Endodermal cell (in vitro differentiated cells): Measurements from ENCODE around the gene CXCR1. TPM values are rescaled to one million over a fixed set of nuclear protein-coding genes. Genes with fewer than 3 reads are reported as not detected.
"Not testable (repeated sequence)": the region's sequence is repeated elsewhere in the genome, so short reads cannot be mapped to it uniquely, and the experiment has no call there.

Experiments used
- DNase-seq: peaks from one replicate; pipeline ENCODE4 v3.0.0-alpha.2; 2017
- H3K27ac ChIP-seq: 2 replicates; pipeline ENCODE4 v1.5.1; 2013; ENCODE audit warnings: mild to moderate bottlenecking, low read depth, low read length, moderate library complexity
- H3K27me3 ChIP-seq: 2 replicates; pipeline ENCODE4 v1.6.1; 2013; ENCODE audit warnings: mild to moderate bottlenecking, low read length, moderate library complexity; ENCODE audit not compliant: insufficient read depth, control insufficient read depth, poor library complexity, severe bottlenecking
- H3K36me3 ChIP-seq: 2 replicates; pipeline ENCODE4 v1.7.0; 2013; ENCODE audit warnings: mild to moderate bottlenecking, low read length, moderate library complexity; ENCODE audit not compliant: control insufficient read depth, insufficient read depth
- H3K4me1 ChIP-seq: one replicate; pipeline ENCODE4 v1.7.0; 2013; ENCODE audit warnings: low read length; ENCODE audit not compliant: control insufficient read depth, insufficient read depth
- H3K4me3 ChIP-seq: 2 replicates; pipeline ENCODE4 v1.5.1; 2013; ENCODE audit warnings: mild to moderate bottlenecking, low read length, moderate library complexity
- H3K9ac ChIP-seq: 2 replicates; pipeline ENCODE4 v1.6.1; 2013; ENCODE audit warnings: mild to moderate bottlenecking, low read length, moderate library complexity; ENCODE audit not compliant: poor library complexity, severe bottlenecking; ENCODE audit errors: extremely low read depth
- H3K9me3 ChIP-seq: 2 replicates; pipeline ENCODE4 v1.6.1; 2013; ENCODE audit warnings: mild to moderate bottlenecking, low read length, moderate library complexity; ENCODE audit not compliant: control insufficient read depth
- H3K27ac Mint-ChIP-seq: 2 replicates; pipeline ENCODE4 v1.8.0; 2020; ENCODE audit warnings: mixed read lengths
- H3K27me3 Mint-ChIP-seq: 2 replicates; pipeline ENCODE4 v1.8.0; 2021; ENCODE audit warnings: mild to moderate bottlenecking, mixed read lengths; ENCODE audit not compliant: insufficient read depth
- H3K36me3 Mint-ChIP-seq: 2 replicates; pipeline ENCODE4 v1.8.0; 2020; ENCODE audit warnings: low read depth, mixed read lengths
- H3K4me1 Mint-ChIP-seq: 2 replicates; pipeline ENCODE4 v1.8.0; 2020; ENCODE audit warnings: mixed read lengths
- H3K4me3 Mint-ChIP-seq: 2 replicates; pipeline ENCODE4 v1.8.0; 2020; ENCODE audit warnings: mild to moderate bottlenecking, moderate library complexity, mixed read lengths
- H3K9me3 Mint-ChIP-seq: 2 replicates; pipeline ENCODE4 v1.8.0; 2020; ENCODE audit warnings: mild to moderate bottlenecking, mixed read lengths
- WGBS, 2 experiments: methylation state at CpG; one replicate each; pipeline versions ENCODE4 v1.1.5 to v1.1.7; 2013; ENCODE audit warnings: missing lambda C conversion rate in 2 of 2, mixed read lengths in 1 of 2; ENCODE audit not compliant: insufficient coverage in 1 of 2, insufficient read length in 1 of 2; 5-methylcytosine and 5-hydroxymethylcytosine counted together
- total RNA-seq, 2 donors: library from RNA; stranded (reverse); fragmentation: NEBNext Ultra II Directional in 1 of 2; extraction: Animal tissue kit (Norgen Biotek cat#: 25700) in 1 of 2; gene quantifications; 2 replicates in 1 of 2; 3 replicates in 1 of 2; pipeline ENCODE4 v1.2.1, GENCODE V29; 2021
- TF ChIP-seq, protein P1 (sequence below): fragments of 200-600 bp; sonication (generic); conservative IDR thresholded peaks from 2 replicates; pipeline ENCODE4 v1.5.0; 2021; ENCODE audit warnings: antibody characterized with exemption, mild to moderate bottlenecking

Gene CXCR1
- total RNA-seq, 2 donors from 2014 or later = not detected

- WGBS, 2 experiments = 79 to 83% methylated on average over 1 to 4 of the region's 4 CpGs
- H3K9me3 Mint-ChIP-seq = peaks cover 38% of the 10 kb centered on the region
These were observed 42.8 kb downstream of the CXCR1 start for GRCh38 chr2:218123986-218124385.

GRCh38 chr2:218122286-218122685 lies 44.5 kb downstream of the CXCR1 start:
- H3K36me3 Mint-ChIP-seq, H3K27me3 Mint-ChIP-seq, H3K4me3 Mint-ChIP-seq, DNase-seq, H3K9ac ChIP-seq, H3K4me1 ChIP-seq, H3K27ac ChIP-seq, H3K36me3 ChIP-seq, H3K27ac Mint-ChIP-seq, H3K27me3 ChIP-seq, H3K4me1 Mint-ChIP-seq: not testable (repeated sequence)
- peaks cover 54% of the 10 kb centered on the region for H3K9me3 Mint-ChIP-seq
- Histone ChIP-seq H3K4me3 (peak overlapping the region; percentile 24), H3K9me3 (peaks cover 55% of the 10 kb centered on the region)

More at GRCh38 chr2:218123986-218124385, 42.8 kb downstream of the CXCR1 start:
- H3K9ac ChIP-seq = no peak overlapping the region
- H3K27me3 ChIP-seq = no peaks in the 10 kb centered on the region
- H3K4me3 ChIP-seq = no peak overlapping the region
- peaks cover 4% of the 10 kb centered on the region for H3K4me1 Mint-ChIP-seq
- no peaks in the 10 kb centered on the region for H3K36me3 Mint-ChIP-seq
- H3K4me1 ChIP-seq = no peaks in the 10 kb centered on the region
- peaks cover 46% of the 10 kb centered on the region for H3K9me3 ChIP-seq
- H3K36me3 ChIP-seq = no peaks in the 10 kb centered on the region
- H3K4me3 Mint-ChIP-seq = no peak overlapping the region
- TF ChIP-seq, protein P1, sequence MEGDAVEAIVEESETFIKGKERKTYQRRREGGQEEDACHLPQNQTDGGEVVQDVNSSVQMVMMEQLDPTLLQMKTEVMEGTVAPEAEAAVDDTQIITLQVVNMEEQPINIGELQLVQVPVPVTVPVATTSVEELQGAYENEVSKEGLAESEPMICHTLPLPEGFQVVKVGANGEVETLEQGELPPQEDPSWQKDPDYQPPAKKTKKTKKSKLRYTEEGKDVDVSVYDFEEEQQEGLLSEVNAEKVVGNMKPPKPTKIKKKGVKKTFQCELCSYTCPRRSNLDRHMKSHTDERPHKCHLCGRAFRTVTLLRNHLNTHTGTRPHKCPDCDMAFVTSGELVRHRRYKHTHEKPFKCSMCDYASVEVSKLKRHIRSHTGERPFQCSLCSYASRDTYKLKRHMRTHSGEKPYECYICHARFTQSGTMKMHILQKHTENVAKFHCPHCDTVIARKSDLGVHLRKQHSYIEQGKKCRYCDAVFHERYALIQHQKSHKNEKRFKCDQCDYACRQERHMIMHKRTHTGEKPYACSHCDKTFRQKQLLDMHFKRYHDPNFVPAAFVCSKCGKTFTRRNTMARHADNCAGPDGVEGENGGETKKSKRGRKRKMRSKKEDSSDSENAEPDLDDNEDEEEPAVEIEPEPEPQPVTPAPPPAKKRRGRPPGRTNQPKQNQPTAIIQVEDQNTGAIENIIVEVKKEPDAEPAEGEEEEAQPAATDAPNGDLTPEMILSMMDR = no peak
- no peak overlapping the region for H3K27ac Mint-ChIP-seq
- no peak for DNase-seq
- H3K27me3 Mint-ChIP-seq = peaks cover 6% of the 10 kb centered on the region
- H3K27ac ChIP-seq = no peak overlapping the region

GRCh38 chr2:218121789-218122188 lies 45.0 kb downstream of the CXCR1 start:
- not testable (repeated sequence) for H3K4me3 Mint-ChIP-seq, H3K4me1 ChIP-seq, H3K27ac ChIP-seq, H3K27me3 ChIP-seq, H3K4me1 Mint-ChIP-seq, H3K36me3 Mint-ChIP-seq, H3K27ac Mint-ChIP-seq, DNase-seq, H3K9ac ChIP-seq, H3K36me3 ChIP-seq, H3K27me3 Mint-ChIP-seq
- 81 to 89% methylated on average over 3 to 4 of the region's 4 CpGs for WGBS, 2 experiments
- Histone ChIP-seq H3K4me3 (peak overlapping the region; percentile 24), H3K9me3 (peaks cover 59% of the 10 kb centered on the region)
- H3K9me3 Mint-ChIP-seq = peaks cover 59% of the 10 kb centered on the region

Other genes starting within 250 kb of the CXCR1 start
- 1 to 10 TPM; 3.3 to 4.2 TPM for gene TNS1, start 164.0 kb downstream of the CXCR1 start, total RNA-seq
- gene RUFY4, start 97.7 kb downstream of the CXCR1 start, total RNA-seq = under 1 TPM in 1 of 2 donors, not detected in 1; 0.35 TPM
- not detected for gene CXCR2, start 40.9 kb downstream of the CXCR1 start, total RNA-seq
- 100 to 1,000 TPM; 243 to 247 TPM for gene ARPC2, start 50.2 kb upstream of the CXCR1 start, total RNA-seq
- gene GPBAR1, start 94.1 kb upstream of the CXCR1 start, total RNA-seq = under 1 TPM; 0.18 TPM
- gene AAMP, start 103.2 kb upstream of the CXCR1 start, total RNA-seq = 10 to 100 TPM; 89.2 to 97.2 TPM
- 10 to 100 TPM; 33.9 to 39.6 TPM for gene PNKD, start 103.6 kb upstream of the CXCR1 start, total RNA-seq
- 10 to 100 TPM; 50.7 to 53.8 TPM for gene TMBIM1, start 125.5 kb upstream of the CXCR1 start, total RNA-seq
- gene CATIP, start 189.9 kb upstream of the CXCR1 start, total RNA-seq = 1 to 10 TPM in 1 of 2 donors, under 1 TPM in 1; 0.22 to 1.0 TPM
- gene SLC11A1, start 215.3 kb upstream of the CXCR1 start, total RNA-seq = under 1 TPM in 1 of 2 donors, not detected in 1; 0.09 TPM
- 100 to 1,000 TPM in 1 of 2 donors, 10 to 100 TPM in 1; 66.8 to 123 TPM for gene CTDSP1, start 232.9 kb upstream of the CXCR1 start, total RNA-seq